GM19023 (cell line): ENCODE measurements around the gene CMSS1.

Source experiments
- ATAC-seq: cut with Tn5 transposase; IDR thresholded peaks from one replicate; pipeline ENCODE4 v1.9.1; 2021; ENCODE audit warnings: mild to moderate bottlenecking, moderate library complexity; ENCODE audit not compliant: unreplicated experiment

The CMSS1 gene

DNA sequence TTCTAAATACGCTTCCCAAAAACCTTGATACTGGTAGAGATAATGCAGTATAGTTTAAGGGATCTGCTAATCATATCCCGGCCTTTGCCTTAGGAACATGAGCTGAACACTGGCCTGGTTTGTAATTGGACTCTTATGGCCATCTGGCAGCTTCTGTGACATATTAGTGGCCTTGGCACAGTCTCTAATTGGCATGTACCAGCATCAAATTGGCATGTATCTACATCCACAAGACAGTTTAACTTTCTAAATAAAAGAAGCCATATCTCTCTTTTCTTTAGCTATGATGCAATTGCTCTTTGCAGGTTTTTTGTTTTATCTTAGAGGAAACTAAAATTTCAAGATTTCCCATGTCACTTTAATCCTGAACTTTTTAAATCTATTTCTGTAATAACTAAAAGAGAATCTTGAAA, 341.3 kb downstream of the CMSS1 start:
- ATAC-seq, result no peak

DNA sequence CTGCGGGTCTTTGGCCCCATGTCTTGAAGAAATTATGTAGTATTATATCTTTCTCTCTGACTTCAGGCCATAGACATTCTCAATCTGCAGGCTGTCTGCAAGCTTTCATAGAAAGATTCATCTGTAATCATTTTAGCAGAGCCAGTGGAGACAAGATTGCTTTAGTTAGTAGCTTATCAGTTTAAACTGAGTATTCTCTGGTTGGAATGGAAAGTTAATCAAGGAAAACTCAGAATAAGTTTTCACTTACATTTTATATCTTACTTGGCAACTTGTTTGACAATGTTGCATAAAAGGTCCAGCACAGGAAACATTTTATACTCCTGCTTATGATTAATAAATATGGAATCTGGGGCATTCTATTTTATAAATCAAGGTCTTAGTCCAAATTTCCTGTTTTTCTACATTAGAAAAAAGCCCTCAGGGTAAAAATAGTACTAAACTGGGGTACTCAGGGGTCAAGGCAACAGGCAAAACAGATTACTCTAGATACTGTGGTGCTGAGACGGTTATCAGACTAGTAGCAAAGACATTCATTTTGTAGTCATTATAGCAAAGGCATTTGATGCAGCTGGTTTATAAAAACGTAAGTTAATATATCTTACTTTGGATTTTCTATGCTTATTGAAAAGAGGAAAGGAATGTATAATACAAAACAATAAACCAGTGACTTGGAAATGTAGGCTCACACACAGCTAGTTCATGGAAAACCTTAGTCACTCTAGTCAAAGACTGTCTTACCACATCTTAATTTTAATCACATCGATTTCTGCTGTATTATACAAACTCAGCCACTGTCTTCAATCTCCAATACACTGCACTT, 341.9 kb downstream of the CMSS1 start:
- no peak for ATAC-seq

DNA sequence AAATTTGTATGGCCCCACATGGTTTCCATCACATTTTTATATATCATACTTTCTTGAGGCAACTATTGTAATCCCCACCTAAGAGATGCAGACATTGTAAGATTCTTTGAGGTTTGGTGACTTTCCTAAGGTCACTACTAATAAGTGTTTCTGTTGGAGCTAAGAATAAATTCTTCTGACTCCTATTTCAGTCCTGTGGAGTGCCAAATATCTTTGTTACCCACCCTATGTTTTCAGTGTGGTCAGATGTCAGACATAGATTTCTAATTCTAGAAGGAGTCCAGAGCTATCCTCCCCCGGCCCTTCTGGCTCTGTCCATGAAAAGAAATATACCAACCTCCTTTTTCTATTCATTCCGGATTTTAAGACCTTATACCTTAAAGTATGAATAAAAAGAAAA, 342.9 kb downstream of the CMSS1 start:
- no peak for ATAC-seq

DNA sequence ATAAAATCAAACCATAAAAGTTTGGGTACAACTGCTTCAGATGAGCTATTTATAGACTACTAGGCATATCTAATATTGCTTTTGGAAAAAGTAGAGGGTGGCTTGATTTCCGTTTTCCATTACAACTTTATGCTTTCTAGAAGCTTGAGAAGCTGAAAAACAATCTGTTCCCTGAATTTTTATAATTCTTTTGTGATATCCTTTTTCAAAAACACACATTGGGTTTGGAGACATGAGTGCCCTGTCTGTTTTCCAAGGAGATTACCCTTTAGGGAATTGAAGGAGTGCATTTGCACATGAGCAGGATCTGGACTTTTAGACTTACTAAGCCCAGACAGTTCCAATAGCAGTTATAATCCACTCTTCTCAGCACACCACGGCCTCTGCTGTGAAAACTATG, 346.1 kb downstream of the CMSS1 start:
- no peak for ATAC-seq

DNA sequence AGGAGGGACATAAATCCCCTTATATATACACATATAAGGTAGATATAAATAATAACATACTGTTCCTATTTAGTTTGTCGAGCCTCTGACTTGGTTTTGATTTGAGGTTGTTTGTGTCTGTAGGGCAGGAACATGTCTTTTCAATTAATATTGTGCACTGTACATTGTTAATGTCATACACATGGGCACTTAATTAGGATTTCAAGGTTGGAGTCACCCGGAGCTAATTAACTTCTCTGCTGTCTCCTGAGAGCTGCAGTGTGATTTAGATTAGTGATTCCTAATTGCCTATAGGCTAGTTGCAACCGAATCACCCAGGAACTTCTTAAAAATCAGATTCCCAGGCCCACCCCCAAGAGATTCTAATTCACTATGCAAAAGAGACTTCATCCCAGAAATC, 347.1 kb downstream of the CMSS1 start:
- ATAC-seq, result no peak

DNA sequence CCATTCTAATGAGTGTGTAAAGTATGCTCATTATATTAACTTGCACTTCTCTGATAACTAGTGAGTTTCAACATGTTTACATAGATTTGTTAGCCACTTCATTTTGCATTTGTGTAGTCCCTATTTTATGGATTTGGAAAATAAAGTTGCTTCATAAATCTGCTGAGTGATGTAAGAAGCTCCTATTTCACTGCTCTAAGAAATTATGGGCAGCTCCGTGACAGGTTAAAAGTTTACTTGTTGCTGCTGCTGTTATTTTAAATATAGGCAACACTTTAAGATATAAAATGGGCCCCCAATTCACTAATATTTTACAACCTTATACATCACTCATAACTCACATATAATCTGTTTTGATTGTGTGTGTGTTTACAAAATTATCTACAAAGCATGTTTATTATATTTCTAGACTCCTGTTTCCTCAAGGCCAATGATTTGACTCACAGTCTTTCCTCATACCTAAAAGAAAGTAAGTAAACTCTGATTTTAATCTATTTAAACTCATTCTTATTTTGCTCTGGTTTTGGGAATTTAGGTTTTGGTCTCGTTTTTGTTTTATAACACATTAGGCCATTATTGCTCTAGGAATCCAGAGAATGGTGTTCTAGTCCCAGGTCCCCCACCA, 348.4 kb downstream of the CMSS1 start:
- no peak for ATAC-seq

DNA sequence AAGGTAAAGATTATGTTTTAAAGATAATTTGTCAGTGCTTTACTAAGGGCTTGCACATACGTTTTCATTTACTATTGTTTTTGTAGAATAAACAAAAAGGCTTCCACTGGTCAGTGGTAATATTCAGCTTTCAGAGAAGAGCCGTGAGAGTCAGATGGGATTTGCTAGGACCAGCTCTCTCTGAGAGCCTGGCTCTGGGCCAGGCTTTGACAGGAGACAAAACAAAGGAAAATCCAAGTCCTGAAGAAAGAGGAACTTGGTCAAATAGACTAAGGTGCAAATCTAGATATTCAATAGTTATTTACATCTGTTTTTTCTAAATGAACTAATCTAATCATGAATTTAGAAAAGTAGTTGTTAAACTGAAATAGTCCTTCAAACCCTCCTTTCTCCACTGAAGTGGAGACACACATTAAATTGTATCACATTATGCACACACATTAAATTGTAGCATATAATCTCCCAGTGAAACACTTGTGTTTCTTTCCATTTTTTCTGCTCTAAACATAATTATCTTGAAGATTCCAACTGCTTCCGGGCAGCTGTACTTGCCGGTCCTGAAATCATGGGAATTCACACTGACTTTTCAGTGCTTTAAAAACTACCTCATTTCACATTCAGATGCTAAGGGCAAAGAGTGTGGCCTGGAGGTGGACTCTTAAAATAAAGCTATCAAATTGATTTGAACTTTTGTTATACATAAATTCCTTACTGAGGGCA, 351.7 kb downstream of the CMSS1 start:
- ATAC-seq, result no peak

GRCh38 chr3:100170486-100170885, 352.8 kb downstream of the CMSS1 start:
- ATAC-seq, result no peak

GRCh38 chr3:100171211-100171914, 353.7 kb downstream of the CMSS1 start:
- ATAC-seq, result no peak

- ATAC-seq, result no peak
Observed at GRCh38 chr3:100173961-100174360, 356.3 kb downstream of the CMSS1 start.

- no peak for ATAC-seq
Observed at GRCh38 chr3:100175637-100176280, 358.1 kb downstream of the CMSS1 start.

- ATAC-seq, result no peak
Observed at GRCh38 chr3:100179692-100180349, 362.2 kb downstream of the CMSS1 start.

GRCh38 chr3:100183608-100184125, 366.0 kb downstream of the CMSS1 start:
- no peak for ATAC-seq

GRCh38 chr3:100184948-100185570, 367.4 kb downstream of the CMSS1 start:
- ATAC-seq, result no peak

DNA sequence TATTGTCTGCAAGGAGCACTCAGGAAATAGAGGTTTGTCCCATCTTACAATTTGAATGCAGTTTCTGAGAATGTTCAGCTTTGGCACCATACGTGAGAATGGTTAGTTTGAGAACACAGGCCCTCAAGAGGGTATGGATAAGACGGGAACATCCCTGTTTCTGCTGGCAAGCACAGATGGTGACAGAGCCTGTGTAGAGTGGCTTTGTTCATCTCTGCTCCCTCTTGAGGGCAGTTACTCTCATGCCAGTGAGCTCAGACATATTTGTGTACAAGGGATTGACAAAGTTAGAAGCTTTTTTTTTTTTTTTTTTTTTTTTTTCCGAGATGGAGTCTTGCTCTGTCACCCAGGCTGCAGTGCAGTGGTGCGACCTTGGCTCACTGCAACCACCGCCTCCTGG, 368.2 kb downstream of the CMSS1 start:
- ATAC-seq, result no peak

DNA sequence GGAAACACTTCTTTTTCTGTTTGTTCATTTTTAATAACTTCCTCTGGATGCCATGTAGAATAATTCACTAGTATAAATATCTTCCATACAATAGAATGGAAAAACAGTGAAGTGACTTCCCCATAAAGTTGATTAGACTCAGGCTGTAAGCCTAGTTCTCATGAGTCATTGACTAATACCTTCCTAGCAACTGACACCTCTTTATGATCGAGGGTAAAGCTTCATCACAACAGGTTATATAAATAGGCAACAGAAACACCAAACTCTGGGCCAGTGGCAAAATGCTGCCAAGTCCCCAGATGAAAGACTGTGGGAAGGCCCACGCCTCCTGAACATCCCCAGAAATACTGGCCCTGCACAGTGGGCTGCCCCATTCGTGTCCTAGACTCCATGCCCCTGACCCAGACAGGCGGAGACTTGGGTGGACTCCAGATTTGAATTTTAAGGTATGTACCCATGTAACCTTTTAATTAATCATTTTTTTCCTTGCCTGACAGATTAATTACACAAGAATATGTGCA, 371.8 kb downstream of the CMSS1 start:
- ATAC-seq, result no peak

DNA sequence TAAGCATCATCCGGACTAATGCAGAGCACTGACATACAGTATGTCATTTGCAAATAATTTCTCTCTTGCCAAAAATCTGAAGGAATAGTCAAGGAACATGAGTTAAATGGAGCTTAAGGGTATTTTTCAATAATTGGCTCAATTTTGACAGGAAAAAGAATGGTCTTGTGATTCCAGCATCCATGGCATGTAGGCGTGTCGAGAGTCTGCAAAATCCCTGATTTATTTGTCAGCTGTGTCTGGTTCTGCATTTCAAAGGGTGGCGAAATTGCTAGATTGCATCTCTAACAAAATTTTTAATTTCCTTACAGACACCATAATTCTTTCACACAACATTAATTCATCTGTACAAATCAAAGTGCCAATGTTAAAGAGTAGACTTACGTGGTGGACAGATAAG, 377.7 kb downstream of the CMSS1 start:
- no peak for ATAC-seq

DNA sequence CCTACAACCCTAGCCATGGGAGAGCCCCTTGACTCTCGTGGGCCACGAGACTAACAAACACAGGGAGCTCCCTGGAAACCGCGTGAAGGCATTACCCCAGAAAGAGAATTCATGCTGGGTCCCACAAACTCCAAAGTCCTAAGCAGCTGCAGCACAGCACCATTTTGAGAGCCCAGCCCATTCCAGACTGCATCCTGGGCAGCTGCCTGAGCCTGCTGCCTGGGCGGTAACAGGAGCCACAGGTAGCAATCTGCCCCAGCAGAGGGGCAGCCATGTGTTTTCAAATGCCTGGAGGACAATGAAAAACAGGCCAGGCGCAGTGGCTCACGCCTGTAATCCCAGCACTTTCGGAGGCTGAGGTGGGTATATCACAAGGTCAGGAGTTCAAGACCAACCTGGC, 380.2 kb downstream of the CMSS1 start:
- no peak for ATAC-seq

GRCh38 chr3:100198579-100199269, 381.1 kb downstream of the CMSS1 start:
- no peak for ATAC-seq
